HCT116 (cell line): ENCODE results near the gene FBH1.

Experiments used
- CBX3 ChIP-seq: IDR thresholded peaks from 2 replicates; pipeline ENCODE4 v1.6.1; 2012; ENCODE audit warnings: low read depth
- ELF1 ChIP-seq: IDR thresholded peaks from 2 replicates; pipeline ENCODE4 v1.6.1; 2012; ENCODE audit warnings: low read depth, borderline replicate concordance
- EZH2 ChIP-seq: fragments of 200-600 bp; sonication (generic); IDR thresholded peaks from 2 replicates; pipeline ENCODE4 v1.6.1; 2017; ENCODE audit warnings: antibody characterized with exemption, mixed run types
- POLR2A ChIP-seq: IDR thresholded peaks from 2 replicates; pipeline ENCODE4 v1.7.0; 2011; ENCODE audit warnings: borderline replicate concordance; ENCODE audit not compliant: insufficient read depth, insufficient read length; ENCODE audit errors: extremely low read depth
- POLR2AphosphoS5 ChIP-seq: IDR thresholded peaks from 2 replicates; pipeline ENCODE4 v1.6.1; 2011; ENCODE audit warnings: mild to moderate bottlenecking, low read depth, low read length, moderate library complexity
- RAD21 ChIP-seq: IDR thresholded peaks from 2 replicates; pipeline ENCODE4 v1.6.1; 2012; ENCODE audit warnings: low read depth, mild to moderate bottlenecking
- SIN3A ChIP-seq: IDR thresholded peaks from 2 replicates; pipeline ENCODE4 v1.6.1; 2012; ENCODE audit warnings: low read depth
- SP1 ChIP-seq: IDR thresholded peaks from 2 replicates; pipeline ENCODE4 v1.6.1; 2012; ENCODE audit warnings: low read depth
- SRF ChIP-seq: IDR thresholded peaks from 2 replicates; pipeline ENCODE4 v1.6.1; 2012; ENCODE audit warnings: low read depth
- TCF7L2 ChIP-seq: IDR thresholded peaks from 2 replicates; pipeline ENCODE4 v1.7.0; 2011; ENCODE audit warnings: borderline replicate concordance, inconsistent platforms; ENCODE audit not compliant: insufficient read depth, insufficient read length; ENCODE audit errors: extremely low read depth
- ZFX ChIP-seq: fragments of 450-650 bp; IDR thresholded peaks from 2 replicates; pipeline ENCODE4 v1.6.1; 2017
- TF ChIP-seq, protein P1 (sequence below), 3 experiments: fragments of 200-600 bp in 1 of 3; sonication (generic) in 1 of 3; IDR thresholded peaks in 2 of 3; conservative IDR thresholded peaks in 1 of 3; 2 replicates each; pipeline ENCODE4 v1.5.1; 2012 to 2017; ENCODE audit warnings: low read depth in 2 of 3, low read length in 2 of 3, antibody characterized with exemption in 1 of 3, borderline replicate concordance in 1 of 3, control low read depth in 1 of 3, mild to moderate bottlenecking in 1 of 3, mixed read lengths in 1 of 3, mixed run types in 1 of 3, moderate library complexity in 1 of 3; ENCODE audit not compliant: insufficient read depth in 1 of 3
- TF ChIP-seq, protein P2 (sequence below): IDR thresholded peaks from 2 replicates; pipeline ENCODE4 v1.6.1; 2012
- TF ChIP-seq, protein P3 (sequence below): IDR thresholded peaks from 2 replicates; pipeline ENCODE4 v1.6.1; 2012; ENCODE audit warnings: low read depth

DNA sequence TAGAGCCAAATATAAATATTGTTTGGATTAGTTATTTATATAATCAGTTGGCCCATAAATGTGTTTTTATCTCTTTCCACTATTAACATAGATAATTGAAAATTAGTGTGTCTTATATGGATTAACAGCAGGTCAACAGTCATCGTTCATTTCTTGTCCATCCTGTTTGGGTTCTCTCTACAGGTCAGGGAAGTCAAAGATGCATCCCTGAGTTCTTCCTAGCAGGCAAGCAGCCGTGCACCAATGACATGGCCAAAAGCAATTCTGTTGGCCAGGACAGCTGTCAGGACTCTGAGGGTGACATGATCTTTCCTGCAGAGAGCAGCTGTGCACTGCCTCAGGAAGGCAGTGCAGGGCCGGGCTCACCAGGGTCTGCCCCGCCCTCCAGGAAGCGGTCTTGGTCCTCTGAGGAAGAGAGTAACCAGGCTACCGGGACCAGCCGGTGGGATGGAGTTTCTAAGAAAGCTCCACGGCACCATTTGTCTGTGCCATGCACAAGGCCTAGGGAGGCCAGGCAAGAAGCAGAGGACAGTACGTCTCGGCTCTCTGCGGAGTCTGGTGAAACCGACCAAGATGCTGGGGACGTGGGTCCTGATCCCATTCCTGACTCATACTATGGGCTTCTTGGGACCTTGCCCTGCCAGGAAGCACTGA, 15.9 kb downstream of the FBH1 start:
- TF ChIP-seq, protein P1, sequence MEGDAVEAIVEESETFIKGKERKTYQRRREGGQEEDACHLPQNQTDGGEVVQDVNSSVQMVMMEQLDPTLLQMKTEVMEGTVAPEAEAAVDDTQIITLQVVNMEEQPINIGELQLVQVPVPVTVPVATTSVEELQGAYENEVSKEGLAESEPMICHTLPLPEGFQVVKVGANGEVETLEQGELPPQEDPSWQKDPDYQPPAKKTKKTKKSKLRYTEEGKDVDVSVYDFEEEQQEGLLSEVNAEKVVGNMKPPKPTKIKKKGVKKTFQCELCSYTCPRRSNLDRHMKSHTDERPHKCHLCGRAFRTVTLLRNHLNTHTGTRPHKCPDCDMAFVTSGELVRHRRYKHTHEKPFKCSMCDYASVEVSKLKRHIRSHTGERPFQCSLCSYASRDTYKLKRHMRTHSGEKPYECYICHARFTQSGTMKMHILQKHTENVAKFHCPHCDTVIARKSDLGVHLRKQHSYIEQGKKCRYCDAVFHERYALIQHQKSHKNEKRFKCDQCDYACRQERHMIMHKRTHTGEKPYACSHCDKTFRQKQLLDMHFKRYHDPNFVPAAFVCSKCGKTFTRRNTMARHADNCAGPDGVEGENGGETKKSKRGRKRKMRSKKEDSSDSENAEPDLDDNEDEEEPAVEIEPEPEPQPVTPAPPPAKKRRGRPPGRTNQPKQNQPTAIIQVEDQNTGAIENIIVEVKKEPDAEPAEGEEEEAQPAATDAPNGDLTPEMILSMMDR (IDR thresholded peaks at IDR 0.05 in 2 of 3, conservative IDR thresholded peaks at IDR 0.05 in 1 of 3; ENCODE audit: borderline replicate concordance in 1 of 3, insufficient read depth in 1 of 3, low read depth in 2 of 3, low read length in 2 of 3) = no peak
- TF ChIP-seq ELF1 (no peak), RAD21 (no peak), CBX3 (no peak), EZH2 (no peak), POLR2A (no peak), SIN3A (no peak), POLR2AphosphoS5 (no peak), SP1 (no peak), ZFX (no peak), TCF7L2 (no peak), SRF (no peak)
- TF ChIP-seq, protein P2, sequence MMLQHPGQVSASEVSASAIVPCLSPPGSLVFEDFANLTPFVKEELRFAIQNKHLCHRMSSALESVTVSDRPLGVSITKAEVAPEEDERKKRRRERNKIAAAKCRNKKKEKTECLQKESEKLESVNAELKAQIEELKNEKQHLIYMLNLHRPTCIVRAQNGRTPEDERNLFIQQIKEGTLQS = no peak
- TF ChIP-seq, protein P3, sequence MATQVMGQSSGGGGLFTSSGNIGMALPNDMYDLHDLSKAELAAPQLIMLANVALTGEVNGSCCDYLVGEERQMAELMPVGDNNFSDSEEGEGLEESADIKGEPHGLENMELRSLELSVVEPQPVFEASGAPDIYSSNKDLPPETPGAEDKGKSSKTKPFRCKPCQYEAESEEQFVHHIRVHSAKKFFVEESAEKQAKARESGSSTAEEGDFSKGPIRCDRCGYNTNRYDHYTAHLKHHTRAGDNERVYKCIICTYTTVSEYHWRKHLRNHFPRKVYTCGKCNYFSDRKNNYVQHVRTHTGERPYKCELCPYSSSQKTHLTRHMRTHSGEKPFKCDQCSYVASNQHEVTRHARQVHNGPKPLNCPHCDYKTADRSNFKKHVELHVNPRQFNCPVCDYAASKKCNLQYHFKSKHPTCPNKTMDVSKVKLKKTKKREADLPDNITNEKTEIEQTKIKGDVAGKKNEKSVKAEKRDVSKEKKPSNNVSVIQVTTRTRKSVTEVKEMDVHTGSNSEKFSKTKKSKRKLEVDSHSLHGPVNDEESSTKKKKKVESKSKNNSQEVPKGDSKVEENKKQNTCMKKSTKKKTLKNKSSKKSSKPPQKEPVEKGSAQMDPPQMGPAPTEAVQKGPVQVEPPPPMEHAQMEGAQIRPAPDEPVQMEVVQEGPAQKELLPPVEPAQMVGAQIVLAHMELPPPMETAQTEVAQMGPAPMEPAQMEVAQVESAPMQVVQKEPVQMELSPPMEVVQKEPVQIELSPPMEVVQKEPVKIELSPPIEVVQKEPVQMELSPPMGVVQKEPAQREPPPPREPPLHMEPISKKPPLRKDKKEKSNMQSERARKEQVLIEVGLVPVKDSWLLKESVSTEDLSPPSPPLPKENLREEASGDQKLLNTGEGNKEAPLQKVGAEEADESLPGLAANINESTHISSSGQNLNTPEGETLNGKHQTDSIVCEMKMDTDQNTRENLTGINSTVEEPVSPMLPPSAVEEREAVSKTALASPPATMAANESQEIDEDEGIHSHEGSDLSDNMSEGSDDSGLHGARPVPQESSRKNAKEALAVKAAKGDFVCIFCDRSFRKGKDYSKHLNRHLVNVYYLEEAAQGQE = no peak
